A549 treated with CpdA at 1 μM for 4 hours (cell line): Measurements from ENCODE around the gene TCEAL7. TPM values are rescaled to one million over a fixed set of nuclear protein-coding genes. Genes with fewer than 3 reads are reported as not detected.

Experiments used
- total RNA-seq: library from RNA; stranded (reverse); fragments of 200-300 nt; extraction: Qiagen RNA extraction; gene quantifications from 5 replicates; pipeline ENCODE4 v1.2.3, GENCODE V29; 2022; ENCODE audit warnings: low read depth

TCEAL7 gene, protein sequence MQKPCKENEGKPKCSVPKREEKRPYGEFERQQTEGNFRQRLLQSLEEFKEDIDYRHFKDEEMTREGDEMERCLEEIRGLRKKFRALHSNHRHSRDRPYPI
- total RNA-seq = not detected in 5 replicates

DNA sequence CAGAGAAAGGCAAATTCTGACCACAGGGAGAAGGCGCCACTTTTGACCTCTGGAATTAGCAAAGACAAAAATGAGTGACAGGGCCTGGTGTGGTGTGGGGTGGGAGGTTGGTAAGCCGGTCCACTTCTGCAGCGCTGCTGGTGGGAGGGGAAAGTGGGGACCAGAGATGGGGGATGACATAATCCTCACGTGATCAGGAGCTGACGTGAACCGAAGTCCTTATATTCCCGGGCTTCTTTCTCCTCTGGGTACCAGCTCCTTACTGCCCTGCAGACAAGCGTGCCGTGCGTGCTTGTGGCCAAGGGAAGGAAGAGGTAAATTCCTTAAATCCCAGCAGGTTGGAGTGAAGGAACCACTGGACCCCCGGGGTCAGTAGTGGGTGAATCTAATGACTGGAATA, at the start of gene TCEAL7:
Gene TCEAL7, plus strand, starts transcription at position 249 of the 400 bp plus-strand sequence. CDS start 1,165 bp downstream, outside the sequence.

DNA sequence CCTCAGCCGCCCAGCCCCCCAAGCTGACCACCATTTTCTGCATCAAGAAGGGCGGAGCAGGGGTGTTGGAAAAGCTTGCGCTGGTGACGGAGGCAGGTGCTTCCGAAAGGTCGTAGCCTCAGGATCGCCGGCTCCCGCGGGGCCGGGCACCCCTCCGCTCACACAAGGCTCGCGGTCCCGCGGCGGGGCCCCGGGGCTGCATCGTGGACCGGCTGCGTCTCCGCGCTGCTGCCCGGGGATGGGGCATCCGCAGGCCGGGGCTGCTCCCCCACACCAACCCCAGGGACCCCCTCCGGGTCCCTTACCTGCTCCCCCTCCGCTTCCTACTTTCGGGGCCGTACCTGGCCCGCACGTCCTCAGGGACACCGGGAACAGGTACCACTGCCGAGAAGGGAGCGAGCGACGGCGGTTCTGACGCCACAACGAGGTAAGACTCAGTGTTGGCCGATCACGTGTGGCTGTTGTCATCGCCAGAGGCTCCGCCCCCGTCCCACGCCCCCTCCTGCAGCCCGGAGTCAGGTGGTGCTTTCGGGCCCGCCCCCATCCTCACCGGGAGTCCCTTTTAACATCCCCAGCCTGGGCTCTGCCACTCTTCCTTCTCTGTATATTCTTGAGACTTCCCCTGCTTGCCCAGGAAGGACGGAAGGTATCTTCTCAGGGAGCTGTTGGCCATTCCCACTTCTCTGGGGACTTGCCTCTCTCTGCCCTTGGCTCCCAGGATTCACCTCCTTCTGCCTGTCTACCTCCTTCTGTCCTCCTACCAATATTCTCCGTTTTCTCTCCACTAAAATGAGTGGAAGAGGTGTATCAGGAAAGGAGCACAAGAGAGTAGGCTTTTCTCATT, 19.3 kb upstream of the TCEAL7 start, which contains the start of gene BEX2:
Gene BEX2, minus strand, starts transcription at position 436 of the 844 bp plus-strand sequence. CDS start 1,014 bp downstream, outside the sequence.

DNA sequence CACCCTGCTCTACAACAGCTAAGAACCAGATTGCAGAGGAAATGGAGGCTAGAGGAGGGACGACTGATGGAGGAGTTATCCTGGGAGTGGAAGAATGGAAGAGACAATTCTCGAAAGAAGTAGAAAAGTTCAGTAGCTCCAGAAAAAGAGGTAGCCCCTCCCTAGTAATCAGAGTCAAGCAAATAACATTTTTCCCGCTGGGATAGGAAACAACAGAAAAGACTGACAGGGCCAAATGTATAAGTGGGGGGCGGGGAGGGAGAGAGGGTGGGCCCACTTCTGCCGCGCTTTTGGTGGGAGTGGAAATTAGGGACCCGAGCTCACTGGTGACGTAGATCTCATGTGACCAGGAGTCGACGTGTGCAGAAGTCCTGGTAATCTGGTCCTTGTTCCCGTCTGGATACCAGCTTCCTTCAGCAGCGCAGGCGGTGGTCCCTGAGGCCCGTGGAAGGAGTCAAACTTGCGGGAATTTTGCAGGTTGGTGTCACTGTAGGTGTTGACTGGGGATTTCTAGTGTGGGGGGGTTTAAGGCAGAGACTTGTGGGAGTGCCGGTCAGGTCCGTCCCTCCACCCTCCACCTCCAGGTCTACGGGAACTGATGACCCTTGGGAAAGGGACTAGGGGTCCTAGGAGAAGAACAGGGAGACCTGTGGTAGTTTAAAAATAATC, 26.2 kb downstream of the TCEAL7 start, which contains the start of gene TCEAL9:
Gene TCEAL9, plus strand, starts transcription at position 377 of the 669 bp plus-strand sequence. CDS start 1,179 bp downstream, outside the sequence.

DNA sequence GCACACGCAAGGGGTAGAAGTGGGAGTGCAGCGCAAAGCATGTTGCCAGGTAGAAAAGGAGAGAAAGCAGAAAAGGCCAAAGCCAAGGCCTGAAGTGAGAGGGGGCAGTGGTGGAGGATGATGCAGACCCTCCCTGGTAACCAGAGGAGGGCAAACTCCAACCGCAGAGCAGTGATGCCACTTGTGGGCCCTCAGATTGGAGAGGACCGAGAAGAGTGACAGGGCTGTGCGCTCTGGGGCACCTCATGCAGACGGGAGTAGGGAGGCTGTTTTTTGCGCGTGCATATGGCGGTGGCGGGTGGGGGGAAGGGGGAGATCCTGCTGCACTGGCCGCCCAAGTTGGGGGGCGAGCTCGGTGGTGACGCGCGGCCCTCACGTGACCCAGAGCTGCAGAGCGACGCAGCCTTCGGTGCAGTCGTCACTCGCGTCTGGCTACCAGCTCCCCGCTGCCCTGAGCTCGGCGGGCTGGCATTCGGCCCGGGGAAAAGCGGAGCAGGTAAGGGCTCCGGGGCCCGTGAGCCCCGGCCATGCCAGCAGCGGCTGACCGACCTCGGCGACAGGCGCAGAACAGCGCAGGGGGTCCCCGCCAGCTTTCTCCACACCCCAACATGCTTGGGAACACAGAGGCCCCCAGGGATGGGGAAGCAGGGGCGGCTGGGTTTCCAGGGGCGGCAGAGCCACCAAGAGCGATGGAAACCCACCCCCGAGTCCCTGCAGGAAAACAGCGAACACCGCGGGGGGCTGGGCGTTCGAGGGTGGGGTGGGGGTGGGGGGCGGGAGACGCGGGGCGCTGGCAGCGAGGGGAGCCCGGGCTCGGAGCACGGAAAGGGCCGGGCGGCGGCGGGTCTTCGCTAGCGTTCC, 46.3 kb downstream of the TCEAL7 start, which contains the start of gene BEX3:
Gene BEX3, plus strand, starts transcription at position 421 of the 861 bp plus-strand sequence. CDS start 984 bp downstream, outside the sequence.

Other genes starting within 250 kb of the TCEAL7 start
- 0.11 TPM in 1 of 5 replicates, not detected in the others for gene NXF3, start 237.1 kb upstream of the TCEAL7 start, total RNA-seq
- 1.6 to 2.8 TPM (median 1.7 TPM) in 5 replicates for gene BEX4, start 115.1 kb upstream of the TCEAL7 start, total RNA-seq
- 26.5 to 43.7 TPM (median 28.2 TPM) in 5 replicates for gene TCEAL8, start 75.1 kb upstream of the TCEAL7 start, total RNA-seq
- not detected in 5 replicates for gene TCEAL5, start 53.5 kb upstream of the TCEAL7 start, total RNA-seq
- gene BEX2, start 19.2 kb upstream of the TCEAL7 start, total RNA-seq = 9.0 to 13.4 TPM (median 10.2 TPM) in 5 replicates
- gene TCEAL9, start 26.3 kb downstream of the TCEAL7 start, total RNA-seq = 80.6 to 158 TPM (median 90.0 TPM) in 5 replicates
- 223 to 252 TPM (median 226 TPM) in 5 replicates for gene BEX3, start 46.3 kb downstream of the TCEAL7 start, total RNA-seq
- gene RAB40A, start 189.2 kb downstream of the TCEAL7 start, total RNA-seq = not detected in 5 replicates